ENCODE measurements around the gene DNAH14. TPM values are rescaled to one million over a fixed set of nuclear protein-coding genes. Genes with fewer than 3 reads are reported as not detected.

Gene DNAH14
- total and polyA plus RNA-seq, 2 of the 13 experiments (the other 11 are each of a cell fraction or from before 2014, with no cell fraction given): 4.5 to 27.5 TPM

DNA sequence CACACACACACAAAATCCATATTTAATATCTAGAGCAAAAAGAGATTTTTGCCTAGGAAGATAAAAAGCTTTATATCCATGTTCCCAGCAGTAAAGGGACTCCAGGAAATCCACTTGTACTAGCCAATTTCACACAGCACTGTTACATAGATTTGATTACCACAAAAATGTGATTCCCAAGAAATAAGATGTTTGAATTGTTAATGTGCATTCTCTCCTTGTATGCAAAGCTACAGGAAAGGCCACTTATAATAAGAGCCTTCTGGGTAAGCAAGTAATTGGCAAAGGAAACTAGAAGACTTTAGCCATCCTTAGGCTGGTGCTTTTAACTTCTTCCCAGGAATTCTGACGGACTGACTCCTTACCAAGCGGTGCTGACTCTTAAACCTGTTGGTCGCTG is 409.1 kb downstream of the DNAH14 start (continued):
- TF ChIP-seq ZNF678 (CRISPR knock-in tag; IDR thresholded peaks at IDR 0.05): no peak

DNA sequence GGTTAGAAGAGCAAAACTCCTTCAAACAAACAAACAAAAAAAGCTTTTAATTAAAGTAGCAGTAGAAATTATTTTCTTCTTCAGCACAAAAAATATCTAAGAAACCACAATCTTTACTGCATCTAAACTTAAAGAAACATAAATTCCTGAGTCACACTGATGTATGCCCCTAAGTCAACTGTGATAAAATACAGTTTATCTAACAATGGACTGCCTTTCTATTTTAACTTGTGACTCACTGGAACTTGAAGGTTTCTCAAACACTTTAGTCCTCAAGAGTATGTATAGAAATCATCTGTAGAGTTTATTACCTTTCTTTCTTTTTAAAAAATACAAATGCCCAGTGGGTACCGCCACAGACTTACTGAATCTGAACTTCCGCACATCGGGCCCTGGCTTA is 412.2 kb downstream of the DNAH14 start:
- no peak for ATAC-seq
- CTCF ChIA-PET (ENCODE audit: low intra/inter-chr PET ratio, low total read pairs): no interaction called here
- no peaks in the 10 kb centered on the region for H3K79me2 ChIP-seq (ENCODE audit: insufficient read depth, low read length)
- H3K9ac ChIP-seq (ENCODE audit: insufficient read depth, low read depth, low read length): no peak overlapping the region
- DNase-seq (ENCODE audit: low spot score): no peak
- H3K4me3 ChIP-seq (replicated peaks in 1 of 3; ENCODE audit: insufficient read depth in 1 of 3, low read depth in 2 of 3, low read length in 3 of 3): no peak overlapping the region
- no TSS peak for BruUV-seq (replicated peaks)
- WGBS (ENCODE audit: low lambda C conversion rate): 86% methylated on average over 3 of the region's 3 CpGs
- no peak overlapping the region for H3K27ac ChIP-seq (ENCODE audit: extremely low read length, insufficient read depth, low read length)
- H3K9me3 ChIP-seq (ENCODE audit: low read length): no peaks in the 10 kb centered on the region
- H3K36me3 ChIP-seq (replicated peaks in 1 of 2; ENCODE audit: control insufficient read depth in 1 of 2, insufficient read depth in 2 of 2, low read length in 2 of 2): no peaks in the 10 kb centered on the region
- no peak for FAIRE-seq
- in situ Hi-C loops (cut with HindIII; ENCODE audit: extremely low pct_ligation_motif_present, low pct_unique_long_range_greater_than_20kb) (no loop called here), intact Hi-C loops (cut with micrococcal nuclease; ENCODE audit: unreplicated experiment) (no loop called here)
- H3K27me3 ChIP-seq (ENCODE audit: control insufficient read depth in 1 of 2, insufficient read depth in 2 of 2, low read length in 2 of 2): no peaks in the 10 kb centered on the region
- H3K4me2 ChIP-seq (ENCODE audit: low read depth, low read length): no peak overlapping the region
- H3K4me1 ChIP-seq (ENCODE audit: insufficient read depth, low read length): no peaks in the 10 kb centered on the region
- POLR2A ChIA-PET: no interaction called here
- no peaks in the 10 kb centered on the region for H4K20me1 ChIP-seq (ENCODE audit: insufficient read depth, low read length)
- no peak overlapping the region for H2AFZ ChIP-seq (ENCODE audit: low read length)
- TF ChIP-seq, protein P1, sequence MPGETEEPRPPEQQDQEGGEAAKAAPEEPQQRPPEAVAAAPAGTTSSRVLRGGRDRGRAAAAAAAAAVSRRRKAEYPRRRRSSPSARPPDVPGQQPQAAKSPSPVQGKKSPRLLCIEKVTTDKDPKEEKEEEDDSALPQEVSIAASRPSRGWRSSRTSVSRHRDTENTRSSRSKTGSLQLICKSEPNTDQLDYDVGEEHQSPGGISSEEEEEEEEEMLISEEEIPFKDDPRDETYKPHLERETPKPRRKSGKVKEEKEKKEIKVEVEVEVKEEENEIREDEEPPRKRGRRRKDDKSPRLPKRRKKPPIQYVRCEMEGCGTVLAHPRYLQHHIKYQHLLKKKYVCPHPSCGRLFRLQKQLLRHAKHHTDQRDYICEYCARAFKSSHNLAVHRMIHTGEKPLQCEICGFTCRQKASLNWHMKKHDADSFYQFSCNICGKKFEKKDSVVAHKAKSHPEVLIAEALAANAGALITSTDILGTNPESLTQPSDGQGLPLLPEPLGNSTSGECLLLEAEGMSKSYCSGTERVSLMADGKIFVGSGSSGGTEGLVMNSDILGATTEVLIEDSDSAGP (CRISPR knock-in tag; IDR thresholded peaks at IDR 0.05; ENCODE audit: borderline replicate concordance): no peak
- no peak for TF ChIP-seq ZNF430 (CRISPR knock-in tag; IDR thresholded peaks at IDR 0.05)
- TF ChIP-seq ZSCAN25 (CRISPR knock-in tag; IDR thresholded peaks at IDR 0.05): no peak
- TF ChIP-seq EED (CRISPR knock-in tag; IDR thresholded peaks at IDR 0.05): no peak
- TF ChIP-seq HNRNPUL1 (IDR thresholded peaks at IDR 0.05; ENCODE audit: low read depth, low read length): no peak
- TF ChIP-seq, protein P2, sequence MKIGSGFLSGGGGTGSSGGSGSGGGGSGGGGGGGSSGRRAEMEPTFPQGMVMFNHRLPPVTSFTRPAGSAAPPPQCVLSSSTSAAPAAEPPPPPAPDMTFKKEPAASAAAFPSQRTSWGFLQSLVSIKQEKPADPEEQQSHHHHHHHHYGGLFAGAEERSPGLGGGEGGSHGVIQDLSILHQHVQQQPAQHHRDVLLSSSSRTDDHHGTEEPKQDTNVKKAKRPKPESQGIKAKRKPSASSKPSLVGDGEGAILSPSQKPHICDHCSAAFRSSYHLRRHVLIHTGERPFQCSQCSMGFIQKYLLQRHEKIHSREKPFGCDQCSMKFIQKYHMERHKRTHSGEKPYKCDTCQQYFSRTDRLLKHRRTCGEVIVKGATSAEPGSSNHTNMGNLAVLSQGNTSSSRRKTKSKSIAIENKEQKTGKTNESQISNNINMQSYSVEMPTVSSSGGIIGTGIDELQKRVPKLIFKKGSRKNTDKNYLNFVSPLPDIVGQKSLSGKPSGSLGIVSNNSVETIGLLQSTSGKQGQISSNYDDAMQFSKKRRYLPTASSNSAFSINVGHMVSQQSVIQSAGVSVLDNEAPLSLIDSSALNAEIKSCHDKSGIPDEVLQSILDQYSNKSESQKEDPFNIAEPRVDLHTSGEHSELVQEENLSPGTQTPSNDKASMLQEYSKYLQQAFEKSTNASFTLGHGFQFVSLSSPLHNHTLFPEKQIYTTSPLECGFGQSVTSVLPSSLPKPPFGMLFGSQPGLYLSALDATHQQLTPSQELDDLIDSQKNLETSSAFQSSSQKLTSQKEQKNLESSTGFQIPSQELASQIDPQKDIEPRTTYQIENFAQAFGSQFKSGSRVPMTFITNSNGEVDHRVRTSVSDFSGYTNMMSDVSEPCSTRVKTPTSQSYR (CRISPR knock-in tag; IDR thresholded peaks at IDR 0.05; ENCODE audit: borderline replicate concordance): no peak
- no peak for TF ChIP-seq ZNF207 (IDR thresholded peaks at IDR 0.05; ENCODE audit: borderline replicate concordance)
- TF ChIP-seq, protein P3, sequence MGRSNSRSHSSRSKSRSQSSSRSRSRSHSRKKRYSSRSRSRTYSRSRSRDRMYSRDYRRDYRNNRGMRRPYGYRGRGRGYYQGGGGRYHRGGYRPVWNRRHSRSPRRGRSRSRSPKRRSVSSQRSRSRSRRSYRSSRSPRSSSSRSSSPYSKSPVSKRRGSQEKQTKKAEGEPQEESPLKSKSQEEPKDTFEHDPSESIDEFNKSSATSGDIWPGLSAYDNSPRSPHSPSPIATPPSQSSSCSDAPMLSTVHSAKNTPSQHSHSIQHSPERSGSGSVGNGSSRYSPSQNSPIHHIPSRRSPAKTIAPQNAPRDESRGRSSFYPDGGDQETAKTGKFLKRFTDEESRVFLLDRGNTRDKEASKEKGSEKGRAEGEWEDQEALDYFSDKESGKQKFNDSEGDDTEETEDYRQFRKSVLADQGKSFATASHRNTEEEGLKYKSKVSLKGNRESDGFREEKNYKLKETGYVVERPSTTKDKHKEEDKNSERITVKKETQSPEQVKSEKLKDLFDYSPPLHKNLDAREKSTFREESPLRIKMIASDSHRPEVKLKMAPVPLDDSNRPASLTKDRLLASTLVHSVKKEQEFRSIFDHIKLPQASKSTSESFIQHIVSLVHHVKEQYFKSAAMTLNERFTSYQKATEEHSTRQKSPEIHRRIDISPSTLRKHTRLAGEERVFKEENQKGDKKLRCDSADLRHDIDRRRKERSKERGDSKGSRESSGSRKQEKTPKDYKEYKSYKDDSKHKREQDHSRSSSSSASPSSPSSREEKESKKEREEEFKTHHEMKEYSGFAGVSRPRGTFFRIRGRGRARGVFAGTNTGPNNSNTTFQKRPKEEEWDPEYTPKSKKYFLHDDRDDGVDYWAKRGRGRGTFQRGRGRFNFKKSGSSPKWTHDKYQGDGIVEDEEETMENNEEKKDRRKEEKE (IDR thresholded peaks at IDR 0.05): no peak
- TF ChIP-seq TBX3 (IDR thresholded peaks at IDR 0.05; ENCODE audit: borderline replicate concordance): no peak
- no peak for TF ChIP-seq ZNF775 (CRISPR knock-in tag; IDR thresholded peaks at IDR 0.05; ENCODE audit: borderline replicate concordance)
- TF ChIP-seq, protein P4, sequence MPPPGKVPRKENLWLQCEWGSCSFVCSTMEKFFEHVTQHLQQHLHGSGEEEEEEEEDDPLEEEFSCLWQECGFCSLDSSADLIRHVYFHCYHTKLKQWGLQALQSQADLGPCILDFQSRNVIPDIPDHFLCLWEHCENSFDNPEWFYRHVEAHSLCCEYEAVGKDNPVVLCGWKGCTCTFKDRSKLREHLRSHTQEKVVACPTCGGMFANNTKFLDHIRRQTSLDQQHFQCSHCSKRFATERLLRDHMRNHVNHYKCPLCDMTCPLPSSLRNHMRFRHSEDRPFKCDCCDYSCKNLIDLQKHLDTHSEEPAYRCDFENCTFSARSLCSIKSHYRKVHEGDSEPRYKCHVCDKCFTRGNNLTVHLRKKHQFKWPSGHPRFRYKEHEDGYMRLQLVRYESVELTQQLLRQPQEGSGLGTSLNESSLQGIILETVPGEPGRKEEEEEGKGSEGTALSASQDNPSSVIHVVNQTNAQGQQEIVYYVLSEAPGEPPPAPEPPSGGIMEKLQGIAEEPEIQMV (CRISPR knock-in tag; IDR thresholded peaks at IDR 0.05; ENCODE audit: low read depth): no peak
- no peak for TF ChIP-seq GATAD1 (CRISPR knock-in tag; IDR thresholded peaks at IDR 0.05)
- no peak for TF ChIP-seq ONECUT2 (CRISPR knock-in tag; IDR thresholded peaks at IDR 0.05)
